ENCODE measurements around the gene HBB. TPM values are rescaled to one million over a fixed set of nuclear protein-coding genes. Genes with fewer than 3 reads are reported as not detected.

Gene HBB
- total RNA-seq = 1,000 to 10,000 TPM; 1,170 to 2,002 TPM
- polyA plus RNA-seq (ENCODE audit: insufficient read length in 2 of 2) = 100 to 1,000 TPM; 132 to 148 TPM
- long read RNA-seq, donor 1, transcript HBB-201 (3 exons, 628 nt) = major isoform, 79 of 103 reads
- long read RNA-seq, donor 1, transcript HBB-204 (2 exons, 680 nt) = minor isoform, 5 of 103 reads
- long read RNA-seq, donor 1, transcript HBB-203 (2 exons, 319 nt) = minor isoform, 14 of 103 reads
- long read RNA-seq, donor 1, partial matches to known transcripts = 0 of 103 reads
- long read RNA-seq, donor 1, other reads (novel, unspliced or antisense) = 5 of 103 reads
- long read RNA-seq, donor 2, transcript HBB-201 (3 exons, 628 nt) = major isoform, 309 of 348 reads
- long read RNA-seq, donor 2, transcript HBB-203 (2 exons, 319 nt) = minor isoform, 23 of 348 reads
- long read RNA-seq, donor 2, partial matches to known transcripts = 13 of 348 reads
- long read RNA-seq, donor 2, other reads (novel, unspliced or antisense) = 0 of 348 reads
- long read RNA-seq, donor 3, transcript HBB-201 (3 exons, 628 nt) = major isoform, 101 of 106 reads
- long read RNA-seq, donor 3, partial matches to known transcripts = 0 of 106 reads
- long read RNA-seq, donor 3, other reads (novel, unspliced or antisense) = 0 of 106 reads
- long read RNA-seq, donor 4, transcript HBB-201 (3 exons, 628 nt) = major isoform, 252 of 306 reads
- long read RNA-seq, donor 4, transcript HBB-203 (2 exons, 319 nt) = minor isoform, 39 of 306 reads
- long read RNA-seq, donor 4, partial matches to known transcripts = 0 of 306 reads
- long read RNA-seq, donor 4, other reads (novel, unspliced or antisense) = 11 of 306 reads

DNA sequence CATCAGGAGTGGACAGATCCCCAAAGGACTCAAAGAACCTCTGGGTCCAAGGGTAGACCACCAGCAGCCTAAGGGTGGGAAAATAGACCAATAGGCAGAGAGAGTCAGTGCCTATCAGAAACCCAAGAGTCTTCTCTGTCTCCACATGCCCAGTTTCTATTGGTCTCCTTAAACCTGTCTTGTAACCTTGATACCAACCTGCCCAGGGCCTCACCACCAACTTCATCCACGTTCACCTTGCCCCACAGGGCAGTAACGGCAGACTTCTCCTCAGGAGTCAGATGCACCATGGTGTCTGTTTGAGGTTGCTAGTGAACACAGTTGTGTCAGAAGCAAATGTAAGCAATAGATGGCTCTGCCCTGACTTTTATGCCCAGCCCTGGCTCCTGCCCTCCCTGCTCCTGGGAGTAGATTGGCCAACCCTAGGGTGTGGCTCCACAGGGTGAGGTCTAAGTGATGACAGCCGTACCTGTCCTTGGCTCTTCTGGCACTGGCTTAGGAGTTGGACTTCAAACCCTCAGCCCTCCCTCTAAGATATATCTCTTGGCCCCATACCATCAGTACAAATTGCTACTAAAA is at the start of gene HBB:
Gene HBB (minus strand): TSS at position 340 of the 579 bp plus-strand sequence. CDS start 50 bp downstream, at position 290.
- no peaks in the 10 kb centered on the region for H3K36me3 ChIP-seq (ENCODE audit: control insufficient read depth, insufficient read depth, low read length)
- H3K27me3 ChIP-seq (ENCODE audit: control insufficient read depth, insufficient read depth, low read length) = no peaks in the 10 kb centered on the region
- H3K4me1 ChIP-seq (ENCODE audit: control insufficient read depth, insufficient read depth, low read length) = no peaks in the 10 kb centered on the region
- WGBS (ENCODE audit: insufficient coverage) = 90% methylated on average over 2 of the region's 3 CpGs
- H3K4me3 ChIP-seq (ENCODE audit: low read depth, low read length) = no peak within 1 kb of the TSS
- no peak for DNase-seq (ENCODE audit: low read depth in 4 of 6, low spot score in 6 of 6)
- H3K27ac ChIP-seq (ENCODE audit: low read depth, low read length) = no peak within 1 kb of the TSS
- H3K9me3 ChIP-seq (ENCODE audit: control insufficient read depth, insufficient read depth, low read length) = no peaks in the 10 kb centered on the region

DNA sequence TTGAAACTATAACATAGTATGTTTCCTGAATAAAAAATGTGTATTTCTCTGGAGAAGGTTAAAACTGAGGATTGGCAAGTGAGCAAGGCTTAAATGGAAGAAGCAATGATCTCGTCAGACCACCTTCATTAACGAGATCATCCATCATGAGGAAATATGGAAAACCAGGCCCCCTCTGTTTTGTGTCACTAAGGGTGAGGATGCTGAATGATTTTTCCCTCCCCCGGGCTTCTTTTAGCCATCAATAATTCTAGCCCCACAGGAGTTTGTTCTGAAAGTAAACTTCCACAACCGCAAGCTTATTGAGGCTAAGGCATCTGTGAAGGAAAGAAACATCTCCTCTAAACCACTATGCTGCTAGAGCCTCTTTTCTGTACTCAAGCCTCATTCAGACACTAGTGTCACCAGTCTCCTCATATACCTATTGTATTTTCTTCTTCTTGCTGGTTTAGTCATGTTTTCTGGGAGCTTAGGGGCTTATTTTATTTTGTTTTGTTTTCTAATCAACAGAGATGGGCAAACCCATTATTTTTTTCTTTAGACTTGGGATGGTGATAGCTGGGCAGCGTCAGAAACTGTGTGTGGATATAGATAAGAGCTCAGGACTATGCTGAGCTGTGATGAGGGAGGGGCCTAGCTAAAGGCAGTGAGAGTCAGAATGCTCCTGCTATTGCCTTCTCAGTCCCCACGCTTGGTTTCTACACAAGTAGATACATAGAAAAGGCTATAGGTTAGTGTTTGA is 48.7 kb upstream of the HBB start:
- Histone ChIP-seq H3K4me1 (ENCODE audit: control insufficient read depth, insufficient read depth, low read length) (no peaks in the 10 kb centered on the region), H3K27me3 (ENCODE audit: control insufficient read depth, insufficient read depth, low read length) (no peaks in the 10 kb centered on the region), H3K9me3 (ENCODE audit: control insufficient read depth, insufficient read depth, low read length) (no peaks in the 10 kb centered on the region), H3K36me3 (ENCODE audit: control insufficient read depth, insufficient read depth, low read length) (no peaks in the 10 kb centered on the region), H3K4me3 (ENCODE audit: low read depth, low read length) (no peak overlapping the region), H3K27ac (ENCODE audit: low read depth, low read length) (no peak overlapping the region)
- no CpG with 5 or more reads among the region's 6 CpGs for WGBS (ENCODE audit: insufficient coverage)
- DNase-seq (ENCODE audit: low read depth in 4 of 6, low spot score in 6 of 6) = no peak

DNA sequence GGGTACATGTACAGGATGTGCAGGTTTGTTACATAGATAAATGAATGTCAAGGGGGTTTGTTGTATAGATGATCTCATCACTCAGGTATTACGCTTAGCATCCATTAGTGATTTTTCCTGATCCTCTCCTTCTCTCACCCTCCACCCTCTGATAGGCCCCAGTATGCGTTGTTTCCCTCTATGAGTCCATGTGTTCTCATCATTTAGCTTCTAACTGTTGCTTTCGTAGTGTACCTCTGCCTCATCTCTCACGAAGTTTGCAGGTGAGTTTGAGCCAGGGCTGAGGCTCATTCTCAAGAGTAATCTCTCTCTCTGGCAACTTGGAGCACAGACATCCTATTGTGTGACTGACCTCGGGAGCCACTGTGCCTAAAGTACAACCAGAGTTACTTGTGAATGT is 47.5 kb upstream of the HBB start:
- WGBS (ENCODE audit: insufficient coverage) = 79% methylated on average over 3 of the region's 5 CpGs
- H3K36me3 ChIP-seq (ENCODE audit: control insufficient read depth, insufficient read depth, low read length) = no peaks in the 10 kb centered on the region
- no peaks in the 10 kb centered on the region for H3K27me3 ChIP-seq (ENCODE audit: control insufficient read depth, insufficient read depth, low read length)
- no peaks in the 10 kb centered on the region for H3K9me3 ChIP-seq (ENCODE audit: control insufficient read depth, insufficient read depth, low read length)
- no peaks in the 10 kb centered on the region for H3K4me1 ChIP-seq (ENCODE audit: control insufficient read depth, insufficient read depth, low read length)
- no peak overlapping the region for H3K27ac ChIP-seq (ENCODE audit: low read depth, low read length)
- DNase-seq (ENCODE audit: low read depth in 4 of 6, low spot score in 6 of 6) = no peak
- no peak overlapping the region for H3K4me3 ChIP-seq (ENCODE audit: low read depth, low read length)

DNA sequence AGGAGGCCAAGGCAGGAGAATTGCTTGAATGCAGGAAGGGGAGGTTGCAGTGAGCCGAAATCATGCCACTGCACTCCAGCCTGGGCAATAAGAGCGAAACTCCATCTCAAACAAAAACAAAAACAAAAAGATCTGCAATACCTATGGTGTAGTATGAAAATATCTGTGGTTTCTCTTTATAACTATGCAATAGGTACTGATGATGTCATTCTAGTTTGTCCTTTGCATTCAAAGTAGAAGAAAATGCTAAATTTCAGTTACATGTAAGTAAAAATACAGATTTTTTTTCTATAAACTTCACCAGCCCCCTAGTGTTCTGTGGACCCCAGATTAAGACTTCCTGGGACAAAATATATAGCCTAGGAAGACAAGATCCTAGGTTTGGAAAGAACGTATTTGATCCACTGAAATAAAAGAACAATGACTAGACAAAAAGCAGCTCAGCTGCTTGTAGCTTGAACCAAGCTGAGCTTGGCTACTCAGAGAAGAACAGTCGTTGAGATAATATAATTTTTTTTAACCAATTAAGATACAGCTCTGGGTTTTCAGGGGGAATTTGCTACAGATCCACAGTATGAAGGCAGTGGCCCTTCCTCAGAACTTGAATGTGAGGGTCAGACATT is 45.6 kb upstream of the HBB start:
- DNase-seq (ENCODE audit: low read depth in 4 of 6, low spot score in 6 of 6) = no peak
- no CpG with 5 or more reads among the region's 4 CpGs for WGBS (ENCODE audit: insufficient coverage)
- Histone ChIP-seq H3K4me1 (ENCODE audit: control insufficient read depth, insufficient read depth, low read length) (no peaks in the 10 kb centered on the region), H3K9me3 (ENCODE audit: control insufficient read depth, insufficient read depth, low read length) (no peaks in the 10 kb centered on the region), H3K27me3 (ENCODE audit: control insufficient read depth, insufficient read depth, low read length) (no peaks in the 10 kb centered on the region), H3K36me3 (ENCODE audit: control insufficient read depth, insufficient read depth, low read length) (no peaks in the 10 kb centered on the region), H3K27ac (ENCODE audit: low read depth, low read length) (no peak overlapping the region), H3K4me3 (ENCODE audit: low read depth, low read length) (no peak overlapping the region)

DNA sequence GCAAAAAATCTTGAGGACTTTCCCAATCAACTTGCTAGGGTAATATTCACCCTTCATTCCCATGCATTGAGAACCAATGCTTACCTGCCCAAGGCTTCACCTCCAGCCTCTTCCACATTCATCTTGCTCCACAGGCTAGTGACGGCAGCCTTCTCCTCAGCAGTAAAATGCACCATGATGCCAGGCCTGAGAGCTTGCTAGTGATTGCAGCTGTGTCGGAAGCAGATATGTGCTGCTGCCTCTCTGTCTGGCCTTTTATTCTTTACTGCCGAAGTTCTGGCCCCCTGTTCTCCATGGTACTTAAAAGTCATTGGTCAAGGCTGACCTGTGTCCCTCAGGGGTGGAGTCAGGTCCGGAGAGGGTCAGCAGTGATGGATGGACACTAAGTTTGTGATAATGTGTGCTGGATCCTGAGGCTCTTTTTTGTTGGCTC is 42.9 kb upstream of the HBB start, which contains the start of gene HBE1:
Gene HBE1 (minus strand): TSS at position 231 of the 433 bp plus-strand sequence. CDS start 55 bp downstream, at position 176.
- H3K4me1 ChIP-seq (ENCODE audit: control insufficient read depth, insufficient read depth, low read length) = no peaks in the 10 kb centered on the region
- H3K4me3 ChIP-seq (ENCODE audit: low read depth, low read length) = no peak within 1 kb of the TSS
- no peaks in the 10 kb centered on the region for H3K36me3 ChIP-seq (ENCODE audit: control insufficient read depth, insufficient read depth, low read length)
- H3K9me3 ChIP-seq (ENCODE audit: control insufficient read depth, insufficient read depth, low read length) = no peaks in the 10 kb centered on the region
- no peak for DNase-seq (ENCODE audit: low read depth in 4 of 6, low spot score in 6 of 6)
- WGBS (ENCODE audit: insufficient coverage) = 47% methylated on average over 3 of the region's 4 CpGs
- H3K27ac ChIP-seq (ENCODE audit: low read depth, low read length) = no peak within 1 kb of the TSS
- H3K27me3 ChIP-seq (ENCODE audit: control insufficient read depth, insufficient read depth, low read length) = no peaks in the 10 kb centered on the region

DNA sequence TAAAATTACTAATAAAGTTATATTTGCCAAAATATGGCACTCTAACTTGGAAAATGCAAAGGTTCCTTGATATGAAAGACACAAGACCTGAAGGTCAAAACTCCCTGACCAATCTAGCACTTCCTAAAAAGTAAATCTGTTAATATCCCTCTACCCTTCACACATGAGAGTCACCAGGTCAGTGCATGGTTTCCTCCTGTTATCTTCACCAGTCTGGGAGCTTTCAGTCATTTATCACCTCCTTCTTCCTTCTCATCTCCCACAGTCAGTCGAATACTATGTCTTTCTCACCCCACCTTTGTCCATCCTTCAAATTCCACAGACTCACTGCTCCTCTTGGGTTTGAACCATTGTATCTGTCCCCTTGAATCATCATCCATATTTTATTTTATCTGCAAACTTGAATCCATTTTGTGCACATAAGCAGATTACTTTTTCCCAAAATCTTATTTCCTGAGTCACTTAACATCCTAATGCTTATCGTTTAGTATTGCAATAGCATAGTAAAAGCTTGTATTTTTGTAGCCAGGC is 40.2 kb upstream of the HBB start:
- H3K27ac ChIP-seq (ENCODE audit: low read depth, low read length) = no peak overlapping the region
- WGBS (ENCODE audit: insufficient coverage) = 97% methylated on average over 2 of the region's 2 CpGs
- DNase-seq (ENCODE audit: low read depth in 4 of 6, low spot score in 6 of 6) = no peak
- no peak overlapping the region for H3K4me3 ChIP-seq (ENCODE audit: low read depth, low read length)
- H3K27me3 ChIP-seq (ENCODE audit: control insufficient read depth, insufficient read depth, low read length) = no peaks in the 10 kb centered on the region
- H3K36me3 ChIP-seq (ENCODE audit: control insufficient read depth, insufficient read depth, low read length) = no peaks in the 10 kb centered on the region
- H3K4me1 ChIP-seq (ENCODE audit: control insufficient read depth, insufficient read depth, low read length) = no peaks in the 10 kb centered on the region
- H3K9me3 ChIP-seq (ENCODE audit: control insufficient read depth, insufficient read depth, low read length) = no peaks in the 10 kb centered on the region

DNA sequence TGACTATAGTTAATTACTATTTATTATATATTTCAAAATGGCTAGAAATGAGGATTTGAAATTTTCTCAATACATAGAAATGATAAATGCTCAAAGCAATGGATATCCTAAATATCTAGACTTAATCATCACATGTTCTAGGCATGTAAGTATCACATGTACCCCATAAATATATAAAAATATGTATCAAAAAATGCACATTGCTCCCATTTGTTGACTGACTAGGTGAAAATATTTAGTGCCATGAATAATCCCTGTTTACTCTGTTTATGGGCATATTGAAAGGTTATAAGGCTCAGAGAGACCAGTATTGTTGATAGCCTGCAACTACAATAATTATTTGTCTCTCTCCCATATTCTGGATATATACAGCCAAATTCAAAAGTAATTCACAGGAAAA is 39.7 kb upstream of the HBB start:
- no peaks in the 10 kb centered on the region for H3K4me1 ChIP-seq (ENCODE audit: control insufficient read depth, insufficient read depth, low read length)
- DNase-seq (ENCODE audit: low read depth in 4 of 6, low spot score in 6 of 6) = no peak
- H3K27me3 ChIP-seq (ENCODE audit: control insufficient read depth, insufficient read depth, low read length) = no peaks in the 10 kb centered on the region
- H3K4me3 ChIP-seq (ENCODE audit: low read depth, low read length) = no peak overlapping the region
- no peaks in the 10 kb centered on the region for H3K36me3 ChIP-seq (ENCODE audit: control insufficient read depth, insufficient read depth, low read length)
- H3K27ac ChIP-seq (ENCODE audit: low read depth, low read length) = no peak overlapping the region
- no peaks in the 10 kb centered on the region for H3K9me3 ChIP-seq (ENCODE audit: control insufficient read depth, insufficient read depth, low read length)

DNA sequence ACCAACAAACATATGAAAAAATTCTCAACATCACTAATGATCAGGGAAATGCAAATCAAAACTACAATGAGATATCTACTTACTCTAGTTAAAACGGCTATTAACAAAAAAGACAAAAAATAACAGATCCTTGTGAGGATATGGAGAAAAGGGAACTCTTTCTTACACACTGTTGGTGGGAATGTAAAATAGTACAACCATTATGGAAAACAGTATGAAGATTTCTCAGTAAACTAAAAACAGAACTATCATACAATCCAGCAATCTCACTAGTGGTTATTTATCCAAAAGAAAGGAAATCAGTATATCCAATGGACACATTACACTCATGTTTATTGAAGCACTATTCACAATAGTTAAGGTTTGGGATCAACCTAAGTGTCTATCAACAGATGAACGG is 39.0 kb upstream of the HBB start:
- Histone ChIP-seq H3K9me3 (ENCODE audit: control insufficient read depth, insufficient read depth, low read length) (no peaks in the 10 kb centered on the region), H3K4me3 (ENCODE audit: low read depth, low read length) (no peak overlapping the region), H3K4me1 (ENCODE audit: control insufficient read depth, insufficient read depth, low read length) (no peaks in the 10 kb centered on the region), H3K36me3 (ENCODE audit: control insufficient read depth, insufficient read depth, low read length) (no peaks in the 10 kb centered on the region), H3K27me3 (ENCODE audit: control insufficient read depth, insufficient read depth, low read length) (no peaks in the 10 kb centered on the region), H3K27ac (ENCODE audit: low read depth, low read length) (no peak overlapping the region)
- DNase-seq (ENCODE audit: low read depth in 4 of 6, low spot score in 6 of 6) = no peak
- no CpG with 5 or more reads among the region's 2 CpGs for WGBS (ENCODE audit: insufficient coverage)

Measured in spinal cord (tissue), 10 donors.